Astrocyte (in vitro differentiated cells and primary cell): ENCODE measurements around the gene PLCB4.

Source experiments
- CTCF ChIP-seq: IDR thresholded peaks from 2 replicates; pipeline ENCODE4 v1.5.1; 2011; ENCODE audit warnings: low read depth, mild to moderate bottlenecking, inconsistent platforms, low read length, moderate library complexity; ENCODE audit not compliant: insufficient read depth
- EZH2 ChIP-seq: IDR thresholded peaks from 2 replicates; pipeline ENCODE4 v1.6.1; 2012; ENCODE audit warnings: mild to moderate bottlenecking, low read length, inconsistent platforms; ENCODE audit not compliant: insufficient read depth

GRCh38 chr20:9281803-9282202 is 212.9 kb downstream of the PLCB4 start:
- no peak for TF ChIP-seq CTCF
- no peak for TF ChIP-seq EZH2
